ENCODE measurements around the gene APBA1. TPM values are rescaled to one million over a fixed set of nuclear protein-coding genes. Genes with fewer than 3 reads are reported as not detected.

APBA1 gene
- total RNA-seq, 1 donor from 2014 or later: 4.9 TPM

- DNase-seq: no peak
Measured at GRCh38 chr9:69655065-69655464, 17.1 kb downstream of the APBA1 start.

DNA sequence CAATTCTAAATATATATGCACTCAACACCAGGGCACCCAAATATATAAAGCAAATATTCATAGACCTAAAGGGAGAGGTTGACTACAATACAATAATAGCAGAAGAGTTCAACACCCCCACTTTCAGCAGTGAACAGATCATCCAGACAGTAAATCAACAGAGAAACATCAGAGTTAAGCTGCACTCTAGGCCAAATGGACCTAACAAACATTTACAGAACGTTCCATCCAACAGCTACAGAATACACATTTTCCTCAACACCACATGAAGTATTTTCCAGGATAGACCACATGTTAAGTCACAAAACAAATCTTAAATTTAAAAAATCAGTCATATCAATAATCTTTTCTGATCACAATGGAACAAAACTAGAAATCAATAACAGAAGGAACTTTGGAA is 18.9 kb downstream of the APBA1 start:
- no peak for DNase-seq

- no peak for DNase-seq
Measured at GRCh38 chr9:69649566-69650250, 22.5 kb downstream of the APBA1 start.

DNA sequence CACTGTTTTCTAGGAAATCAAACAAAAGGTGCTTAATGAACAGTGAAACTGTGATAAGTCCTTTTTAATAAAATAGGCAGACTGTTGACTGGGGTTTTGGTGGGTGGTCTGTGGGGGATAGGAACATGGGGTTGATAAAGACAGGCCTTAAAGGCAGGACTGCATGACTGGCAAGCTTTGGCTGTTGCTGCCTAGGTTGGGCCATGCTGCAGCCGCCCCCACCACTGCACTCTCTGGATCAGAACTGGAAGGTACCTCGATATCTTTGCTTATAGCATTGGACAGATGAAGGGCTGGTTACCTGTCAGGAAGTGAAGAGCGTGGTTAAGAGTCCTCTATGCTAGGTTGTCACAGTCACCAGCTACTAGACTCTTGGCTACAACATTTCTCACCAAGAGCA is 24.4 kb downstream of the APBA1 start:
- DNase-seq: no peak

- no peak for DNase-seq
Measured at GRCh38 chr9:69646810-69647209, 25.4 kb downstream of the APBA1 start.

GRCh38 chr9:69645488-69645887 is 26.7 kb downstream of the APBA1 start:
- DNase-seq: no peak

DNA sequence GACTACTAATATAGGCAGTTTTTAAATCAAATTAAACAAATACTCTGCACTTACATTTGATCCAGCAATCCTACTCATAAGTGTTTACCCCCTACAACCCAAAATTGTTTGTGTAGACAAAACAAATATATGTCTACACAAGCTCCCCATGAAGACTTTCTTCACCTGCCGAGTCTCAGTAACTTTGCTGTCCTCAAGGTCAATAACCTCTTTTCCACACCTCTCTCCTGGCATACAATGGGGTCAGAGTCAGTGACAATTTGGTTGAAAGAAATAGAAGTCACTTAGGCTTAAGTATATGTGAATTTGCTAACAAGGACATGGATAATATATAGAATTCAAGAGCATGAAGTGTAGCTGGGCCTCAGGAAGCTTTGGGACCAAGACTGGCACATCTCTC is 29.1 kb downstream of the APBA1 start:
- no peak for DNase-seq

DNA sequence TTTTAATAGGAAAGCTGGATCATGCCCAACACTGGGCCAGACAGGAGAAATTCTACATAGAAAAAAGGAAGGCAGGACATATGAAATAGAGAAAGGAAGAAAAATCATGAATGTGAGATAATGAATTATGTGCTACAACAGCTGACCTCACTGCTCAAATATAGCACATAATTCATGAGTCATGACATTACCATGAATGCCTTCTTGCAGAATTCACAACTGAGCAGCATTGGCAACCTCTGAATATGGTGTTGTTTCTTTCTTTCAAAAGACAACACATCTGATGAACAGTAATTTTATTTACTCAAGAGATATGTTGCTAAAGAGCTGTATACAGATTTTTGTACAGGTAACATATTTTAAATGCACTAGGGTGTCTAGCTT is 34.4 kb downstream of the APBA1 start:
- DNase-seq: peak; percentile 57

DNA sequence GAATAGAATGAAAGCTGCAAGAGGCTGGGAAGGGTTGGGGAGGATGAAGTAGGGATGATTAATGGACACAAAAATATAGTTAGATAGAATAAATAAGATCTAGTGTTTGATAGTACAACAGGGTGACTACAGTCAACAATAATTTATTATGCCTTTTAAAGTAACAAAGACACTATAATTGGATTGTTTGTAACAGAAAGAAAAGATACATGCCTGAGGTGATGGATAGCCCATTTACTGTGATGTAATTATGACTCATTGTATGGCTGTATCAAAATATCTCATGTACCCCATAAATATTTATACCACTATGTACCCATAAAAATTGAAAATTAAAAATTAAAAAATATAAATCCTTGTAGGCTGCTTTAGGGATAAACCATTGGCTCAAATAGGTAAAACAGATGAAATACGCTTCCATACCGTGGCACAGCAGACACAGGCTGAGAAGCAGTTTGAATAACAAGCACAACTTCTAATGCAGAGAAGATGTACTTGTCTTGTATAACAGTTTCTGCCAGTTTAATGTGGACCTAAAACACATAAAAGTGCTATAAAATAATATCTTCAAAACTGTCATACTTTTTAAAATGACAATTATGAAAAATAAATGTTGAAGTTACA is 34.9 kb downstream of the APBA1 start:
- DNase-seq: no peak

GRCh38 chr9:69633716-69634115 is 38.5 kb downstream of the APBA1 start:
- DNase-seq: no peak

DNA sequence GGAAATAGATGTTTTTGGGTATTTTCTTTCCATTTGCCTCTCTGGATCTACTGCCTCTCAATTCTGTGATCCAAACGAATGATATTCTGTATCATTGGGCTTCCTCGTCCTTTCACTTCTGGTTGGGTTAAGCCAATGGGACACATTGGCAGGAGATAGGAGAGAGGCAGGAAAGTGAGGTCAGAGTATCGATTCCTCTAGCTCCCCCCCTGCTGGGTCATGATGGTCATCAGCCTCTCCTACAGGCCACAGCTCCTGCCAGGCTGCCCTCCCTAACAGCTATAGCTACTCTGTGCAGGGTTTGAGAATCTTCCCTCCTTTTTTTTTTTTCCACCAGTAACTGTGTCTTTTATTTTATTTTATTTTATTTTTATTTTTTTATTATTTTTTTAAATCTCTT is 39.4 kb downstream of the APBA1 start:
- no peak for DNase-seq

- DNase-seq: no peak
Measured at GRCh38 chr9:69627281-69627680, 44.9 kb downstream of the APBA1 start.

GRCh38 chr9:69623276-69623675 is 48.9 kb downstream of the APBA1 start:
- no peak for DNase-seq

DNA sequence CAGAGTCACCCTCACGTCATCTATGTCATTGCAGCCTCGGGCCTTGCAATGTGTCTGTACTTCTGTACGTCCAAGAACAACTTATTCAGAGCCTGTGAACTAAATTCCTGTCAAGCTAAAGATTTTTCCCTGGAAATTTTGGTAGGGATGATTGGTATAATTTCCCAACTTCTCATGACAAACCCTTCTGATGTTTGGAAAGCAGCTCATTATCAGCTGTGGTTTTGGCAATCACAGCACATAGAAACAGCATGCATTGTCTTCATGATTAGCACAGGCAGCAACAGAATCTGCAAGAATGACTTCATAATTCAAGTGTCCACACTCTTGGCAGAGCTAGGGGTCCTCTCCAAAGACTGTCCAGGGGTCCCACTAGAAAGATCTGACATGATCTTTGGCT is 49.5 kb downstream of the APBA1 start:
- DNase-seq: no peak

DNA sequence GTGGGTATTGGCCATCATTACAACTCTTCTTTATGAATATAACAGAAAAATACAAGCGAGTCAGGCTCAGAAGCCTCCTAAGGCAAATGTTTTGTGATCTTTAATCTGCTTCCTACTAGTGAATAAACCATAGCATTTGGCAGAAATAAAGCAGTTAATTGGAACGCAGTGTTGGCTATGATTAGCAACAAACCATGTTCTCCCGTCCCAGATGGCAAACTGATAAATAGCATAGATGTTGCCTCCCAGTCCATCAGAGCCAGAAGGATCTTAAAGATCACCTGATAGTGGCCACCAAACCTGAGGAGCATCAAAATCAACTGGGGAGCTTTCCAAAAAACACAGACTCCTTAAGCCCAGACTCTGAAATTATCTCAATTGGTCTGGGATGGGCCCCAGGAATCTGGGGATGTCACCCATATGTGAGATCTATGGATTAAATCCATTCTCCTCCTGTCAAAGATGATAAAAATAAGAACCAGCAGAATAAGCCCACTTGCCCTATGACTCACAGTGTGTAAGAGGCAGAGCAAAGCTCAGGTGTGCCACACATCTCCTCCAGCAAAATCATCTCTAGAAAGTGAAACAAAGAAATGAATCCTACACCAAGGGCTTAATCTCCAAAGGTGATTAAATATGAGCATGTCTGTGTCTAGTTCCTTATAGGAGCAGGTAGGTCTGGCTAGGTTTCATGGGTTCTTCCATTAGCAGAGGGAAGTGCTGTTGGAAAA is 50.3 kb downstream of the APBA1 start:
- no peak for DNase-seq

- no peak for DNase-seq
Measured at GRCh38 chr9:69620731-69621130, 51.4 kb downstream of the APBA1 start.

DNA sequence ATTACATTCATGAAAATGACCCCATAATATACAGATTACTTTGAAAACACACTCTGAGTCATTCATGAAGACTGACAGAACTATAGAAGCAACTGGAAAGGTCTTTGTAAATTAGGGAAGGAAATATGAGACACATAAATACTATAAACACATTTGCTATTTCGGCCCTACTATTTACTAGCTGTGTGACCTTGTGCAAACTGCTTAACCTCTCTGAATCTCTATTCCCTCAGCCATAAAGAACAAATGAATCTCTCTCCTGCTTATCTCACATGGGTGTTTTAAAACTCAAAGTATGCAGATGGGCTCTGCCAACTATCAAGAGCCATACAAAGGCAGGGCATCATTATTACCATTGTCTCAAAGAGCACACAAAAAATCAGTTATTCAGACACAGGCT is 52.9 kb downstream of the APBA1 start:
- no peak for DNase-seq

DNA sequence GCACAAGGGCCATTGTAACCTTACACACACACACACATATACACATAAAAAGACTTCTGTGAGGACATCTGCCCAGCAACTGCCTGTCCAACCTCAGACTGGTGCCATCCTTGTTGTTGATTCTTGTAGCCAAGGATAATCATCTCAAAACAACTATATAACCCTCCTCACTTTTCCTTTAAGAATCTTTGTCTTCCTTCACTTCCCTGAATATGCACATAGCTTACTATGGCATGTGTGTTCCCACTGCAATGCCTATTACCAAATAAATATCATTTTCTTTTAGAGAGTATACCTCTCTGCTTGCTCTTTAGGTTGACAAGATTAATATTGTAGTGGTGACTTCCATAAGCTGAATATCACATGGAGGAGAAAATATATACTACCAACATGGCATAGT is 55.2 kb downstream of the APBA1 start:
- DNase-seq: no peak

DNA sequence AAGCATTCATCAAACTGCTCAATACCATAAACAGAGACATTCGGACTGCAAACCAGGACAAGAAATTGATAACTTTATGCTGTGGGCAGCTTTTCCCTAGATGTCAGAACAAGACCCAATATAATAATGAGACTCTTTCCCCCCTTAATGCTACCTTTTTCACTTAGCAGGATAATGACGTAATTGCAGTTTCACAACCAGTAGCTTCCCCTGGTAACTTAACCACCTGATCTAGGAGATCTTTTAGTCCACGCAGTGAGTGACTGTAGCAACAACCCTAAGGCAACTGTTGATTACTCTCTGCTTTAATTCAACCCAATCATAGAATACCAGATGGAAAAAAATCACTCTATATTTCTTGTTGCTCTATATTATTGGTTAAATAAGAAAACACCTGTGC is 56.3 kb downstream of the APBA1 start:
- DNase-seq: no peak

GRCh38 chr9:69611221-69611620 is 61.0 kb downstream of the APBA1 start:
- no peak for DNase-seq

- no peak for DNase-seq
Measured at GRCh38 chr9:69609156-69609555, 63.0 kb downstream of the APBA1 start.

DNA sequence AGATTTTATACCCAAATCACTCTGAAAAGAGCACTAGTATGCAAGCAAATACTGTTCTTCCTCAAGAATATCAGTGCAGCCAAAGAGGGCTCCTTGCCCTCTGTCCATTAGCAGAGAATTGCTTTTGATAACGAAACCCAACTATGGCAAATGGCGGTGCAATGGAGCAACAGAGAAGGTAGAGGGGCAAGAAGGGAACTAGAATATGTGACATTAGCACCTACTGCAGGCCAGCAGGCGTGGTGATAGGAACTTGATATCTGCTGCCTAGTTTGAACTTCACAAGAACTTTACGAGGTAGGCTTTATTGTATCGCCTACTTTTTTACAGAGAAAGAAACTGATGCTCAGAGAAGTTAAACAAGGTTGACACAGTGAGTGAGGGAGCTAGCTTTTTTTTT is 66.1 kb downstream of the APBA1 start:
- no peak for DNase-seq

- peak; percentile 45 for DNase-seq
Measured at GRCh38 chr9:69605406-69605805, 66.8 kb downstream of the APBA1 start.

- DNase-seq: peak; percentile 61
Measured at GRCh38 chr9:69604568-69605219, 67.5 kb downstream of the APBA1 start.

Data from dermis blood vessel endothelial cell (primary cell).